Mesendoderm (in vitro differentiated cells): ENCODE data around the gene REEP6.
"Not testable (repeated sequence)": the region's sequence is repeated elsewhere in the genome, so short reads cannot be mapped to it uniquely, and the experiment has no call there.

Experiments
- DNase-seq: peaks from one replicate; pipeline ENCODE4 v3.0.0; 2013
- H2AK5ac ChIP-seq: 2 replicates; pipeline ENCODE4 v1.6.1; 2013; ENCODE audit warnings: low read length, inconsistent platforms
- H2BK120ac ChIP-seq: 2 replicates; pipeline ENCODE4 v1.6.1; 2013; ENCODE audit warnings: low read depth, mild to moderate bottlenecking, low read length, moderate library complexity, mixed read lengths
- H2BK15ac ChIP-seq: replicated peaks from 2 replicates; pipeline ENCODE4 v1.6.1; 2013; ENCODE audit warnings: low read depth, mild to moderate bottlenecking, moderate library complexity
- H2BK5ac ChIP-seq: 2 replicates; pipeline ENCODE4 v1.6.1; 2013; ENCODE audit warnings: low read length, inconsistent platforms
- H3K18ac ChIP-seq: 2 replicates; pipeline ENCODE4 v1.6.1; 2013; ENCODE audit warnings: mild to moderate bottlenecking, low read length, mixed read lengths
- H3K23ac ChIP-seq: one replicate; pipeline ENCODE4 v1.6.1; 2013; ENCODE audit warnings: low read length
- H3K27ac ChIP-seq: 2 replicates; pipeline ENCODE4 v1.5.1; 2013; ENCODE audit warnings: low read depth, mild to moderate bottlenecking, inconsistent platforms, low read length, moderate library complexity
- H3K27me3 ChIP-seq: 2 replicates; pipeline ENCODE4 v1.6.1; 2013; ENCODE audit warnings: low read length, control low read depth, mild to moderate bottlenecking, inconsistent platforms; ENCODE audit not compliant: insufficient read depth, poor library complexity
- H3K36me3 ChIP-seq: 2 replicates; pipeline ENCODE4 v1.6.1; 2013; ENCODE audit warnings: low read length, inconsistent platforms; ENCODE audit not compliant: control insufficient read depth, insufficient read depth
- H3K4ac ChIP-seq: one replicate; pipeline ENCODE4 v1.6.1; 2013; ENCODE audit warnings: low read depth, mild to moderate bottlenecking, low read length, moderate library complexity
- H3K4me1 ChIP-seq: 2 replicates; pipeline ENCODE4 v1.6.1; 2013; ENCODE audit warnings: low read depth, low read length, inconsistent platforms; ENCODE audit not compliant: control insufficient read depth
- H3K4me2 ChIP-seq: 2 replicates; pipeline ENCODE4 v1.6.1; 2013; ENCODE audit warnings: low read length
- H3K4me3 ChIP-seq: 2 replicates; pipeline ENCODE4 v1.5.1; 2013; ENCODE audit warnings: mild to moderate bottlenecking, low read length
- H3K56ac ChIP-seq: one replicate; pipeline ENCODE4 v1.6.1; 2013; ENCODE audit warnings: low read length
- H3K79me1 ChIP-seq: 2 replicates; pipeline ENCODE4 v1.6.1; 2013; ENCODE audit warnings: low read length, inconsistent platforms
- H3K79me2 ChIP-seq: 2 replicates; pipeline ENCODE4 v1.6.1; 2013; ENCODE audit warnings: mild to moderate bottlenecking, low read length; ENCODE audit not compliant: control insufficient read depth, insufficient read depth
- H3K9ac ChIP-seq: 2 replicates; pipeline ENCODE4 v1.6.1; 2013; ENCODE audit warnings: low read length, inconsistent platforms
- H4K5ac ChIP-seq: one replicate; pipeline ENCODE4 v1.6.1; 2013; ENCODE audit warnings: low read length
- H4K8ac ChIP-seq: one replicate; pipeline ENCODE4 v1.6.1; 2013; ENCODE audit warnings: low read depth, mild to moderate bottlenecking, control low read depth, low read length, moderate library complexity
- WGBS: extraction: QIAGEN DNeasy Blood & Tissue Kit; methylation state at CpG from one replicate; pipeline ENCODE4 v1.1.7; 2013; ENCODE audit warnings: low lambda C conversion rate, missing lambda C conversion rate; ENCODE audit not compliant: insufficient coverage; ENCODE audit errors: extremely low coverage; 5-methylcytosine and 5-hydroxymethylcytosine counted together

Gene REEP6

DNA sequence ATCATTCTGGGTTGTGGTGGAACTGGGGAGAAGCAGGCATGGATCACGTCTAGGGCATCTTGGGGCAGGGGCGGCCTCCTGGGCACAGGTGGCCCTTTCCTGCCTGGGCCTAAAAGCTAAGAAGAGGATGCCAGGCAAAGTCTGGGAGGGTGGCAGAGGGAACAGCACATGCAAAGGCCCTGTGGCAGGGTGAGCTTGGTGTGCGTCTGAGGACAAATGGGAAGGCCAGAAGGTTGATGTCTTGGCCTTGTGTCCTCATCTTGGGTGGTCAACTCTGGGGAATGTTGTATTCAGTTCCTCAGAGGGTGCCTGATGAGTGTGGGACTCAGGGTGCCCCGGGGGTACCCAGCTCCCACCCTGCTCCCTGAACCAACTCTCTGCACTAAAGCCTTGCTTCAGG, 27.5 kb downstream of the REEP6 start:
- Histone ChIP-seq H4K8ac (no peak overlapping the region), H3K4me3 (no peak overlapping the region), H2BK15ac (no peak overlapping the region), H2AK5ac (no peak overlapping the region), H2BK120ac (no peak overlapping the region), H3K4me2 (no peak overlapping the region), H3K9ac (no peak overlapping the region), H3K79me2 (no peaks in the 10 kb centered on the region), H3K79me1 (no peaks in the 10 kb centered on the region), H3K27me3 (peaks cover 4% of the 10 kb centered on the region), H4K5ac (no peak overlapping the region), H3K4me1 (no peaks in the 10 kb centered on the region), H2BK5ac (no peak overlapping the region), H3K18ac (no peak overlapping the region), H3K36me3 (no peaks in the 10 kb centered on the region), H3K56ac (no peak overlapping the region), H3K23ac (no peak overlapping the region), H3K27ac (no peak overlapping the region), H3K4ac (no peak overlapping the region)
- WGBS = no CpG with 5 or more reads among the region's 4 CpGs
- no peak for DNase-seq

- H3K27me3 ChIP-seq, H3K4me3 ChIP-seq, H3K27ac ChIP-seq, H4K8ac ChIP-seq, H2BK120ac ChIP-seq, H4K5ac ChIP-seq, H3K79me2 ChIP-seq, H3K36me3 ChIP-seq, H3K4me1 ChIP-seq, H2BK15ac ChIP-seq, H3K23ac ChIP-seq, H3K18ac ChIP-seq, DNase-seq, H3K56ac ChIP-seq, H3K9ac ChIP-seq, H2AK5ac ChIP-seq, H2BK5ac ChIP-seq, H3K79me1 ChIP-seq, H3K4me2 ChIP-seq, H3K4ac ChIP-seq: not testable (repeated sequence)
- no CpG with 5 or more reads among the region's 8 CpGs for WGBS
Observed at GRCh38 chr19:1519802-1520201, 28.8 kb downstream of the REEP6 start.

GRCh38 chr19:1520203-1520780, 29.3 kb downstream of the REEP6 start:
- Histone ChIP-seq H4K8ac (no peak overlapping the region), H3K23ac (no peak overlapping the region), H3K4me3 (no peak overlapping the region), H3K56ac (no peak overlapping the region), H2BK15ac (no peak overlapping the region), H3K79me1 (no peaks in the 10 kb centered on the region), H3K27ac (no peak overlapping the region), H3K27me3 (peaks cover 9% of the 10 kb centered on the region), H2AK5ac (no peak overlapping the region), H3K4me1 (no peaks in the 10 kb centered on the region), H3K36me3 (no peaks in the 10 kb centered on the region), H2BK120ac (no peak overlapping the region), H3K79me2 (no peaks in the 10 kb centered on the region), H3K4ac (no peak overlapping the region), H2BK5ac (no peak overlapping the region), H4K5ac (no peak overlapping the region), H3K4me2 (no peak overlapping the region), H3K9ac (no peak overlapping the region), H3K18ac (no peak overlapping the region)
- no peak for DNase-seq
- WGBS = no CpG with 5 or more reads among the region's 17 CpGs

DNA sequence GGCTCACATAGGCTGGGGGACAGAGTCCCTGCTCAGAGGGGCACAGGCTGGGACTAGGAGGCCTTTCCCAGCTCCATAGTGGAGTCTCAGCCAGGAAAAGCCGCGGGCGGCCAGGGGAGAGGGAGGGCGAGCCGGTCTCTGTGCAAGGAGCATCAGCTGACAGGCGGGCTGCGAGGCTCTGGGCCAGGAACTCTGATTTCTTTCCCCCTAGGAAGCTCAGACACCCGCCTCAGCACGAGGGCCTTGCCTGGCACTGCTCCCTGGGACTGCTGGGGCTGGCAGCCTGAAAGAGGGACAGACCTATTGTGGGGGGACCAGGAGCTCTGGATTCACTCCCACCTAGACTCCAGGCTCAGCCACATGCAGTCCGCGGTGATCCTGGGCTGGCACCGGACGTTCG, 30.7 kb downstream of the REEP6 start:
- Histone ChIP-seq H3K4ac (no peak overlapping the region), H4K8ac (no peak overlapping the region), H2BK15ac (no peak overlapping the region), H3K79me2 (no peaks in the 10 kb centered on the region), H2BK120ac (no peak overlapping the region), H3K4me1 (no peaks in the 10 kb centered on the region), H3K79me1 (no peaks in the 10 kb centered on the region), H3K23ac (no peak overlapping the region), H3K9ac (no peak overlapping the region), H2BK5ac (no peak overlapping the region), H3K56ac (no peak overlapping the region), H3K4me3 (no peak overlapping the region), H3K27ac (no peak overlapping the region), H3K27me3 (peaks cover 9% of the 10 kb centered on the region), H3K18ac (no peak overlapping the region), H4K5ac (no peak overlapping the region), H3K4me2 (no peak overlapping the region), H2AK5ac (no peak overlapping the region), H3K36me3 (no peaks in the 10 kb centered on the region)
- no CpG with 5 or more reads among the region's 14 CpGs for WGBS
- no peak for DNase-seq

DNA sequence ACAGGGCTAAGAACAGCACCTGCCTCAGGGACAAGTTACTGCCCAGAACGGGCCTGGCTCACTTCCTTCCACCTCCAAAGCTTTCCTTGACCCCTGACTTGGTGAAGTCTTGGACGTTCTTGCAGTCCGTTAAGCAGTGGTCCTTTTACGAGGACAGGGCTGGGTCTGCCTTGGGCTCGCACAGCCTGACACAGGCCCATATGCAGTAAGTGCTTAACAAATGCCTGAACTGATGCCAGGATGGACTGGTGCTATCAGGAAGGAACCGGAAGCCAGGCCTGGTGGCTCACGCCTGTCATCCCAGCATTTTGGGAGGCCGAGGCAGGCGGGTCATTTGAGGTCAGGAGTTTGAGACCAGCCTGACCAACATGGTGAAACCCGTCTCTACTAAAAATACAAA, 31.1 kb downstream of the REEP6 start:
- H2BK120ac ChIP-seq = no peak overlapping the region
- H3K56ac ChIP-seq = no peak overlapping the region
- no peak overlapping the region for H4K5ac ChIP-seq
- no peak overlapping the region for H3K18ac ChIP-seq
- no peak overlapping the region for H3K4me2 ChIP-seq
- no peaks in the 10 kb centered on the region for H3K36me3 ChIP-seq
- no peaks in the 10 kb centered on the region for H3K79me2 ChIP-seq
- peaks cover 9% of the 10 kb centered on the region for H3K27me3 ChIP-seq
- H3K4me1 ChIP-seq = no peaks in the 10 kb centered on the region
- H4K8ac ChIP-seq = no peak overlapping the region
- no peak overlapping the region for H3K23ac ChIP-seq
- WGBS = no CpG with 5 or more reads among the region's 10 CpGs
- H2BK5ac ChIP-seq = no peak overlapping the region
- no peak overlapping the region for H2BK15ac ChIP-seq
- H3K9ac ChIP-seq = no peak overlapping the region
- no peak overlapping the region for H2AK5ac ChIP-seq
- H3K27ac ChIP-seq = no peak overlapping the region
- H3K4ac ChIP-seq = no peak overlapping the region
- DNase-seq = no peak
- no peaks in the 10 kb centered on the region for H3K79me1 ChIP-seq
- H3K4me3 ChIP-seq = no peak overlapping the region

DNA sequence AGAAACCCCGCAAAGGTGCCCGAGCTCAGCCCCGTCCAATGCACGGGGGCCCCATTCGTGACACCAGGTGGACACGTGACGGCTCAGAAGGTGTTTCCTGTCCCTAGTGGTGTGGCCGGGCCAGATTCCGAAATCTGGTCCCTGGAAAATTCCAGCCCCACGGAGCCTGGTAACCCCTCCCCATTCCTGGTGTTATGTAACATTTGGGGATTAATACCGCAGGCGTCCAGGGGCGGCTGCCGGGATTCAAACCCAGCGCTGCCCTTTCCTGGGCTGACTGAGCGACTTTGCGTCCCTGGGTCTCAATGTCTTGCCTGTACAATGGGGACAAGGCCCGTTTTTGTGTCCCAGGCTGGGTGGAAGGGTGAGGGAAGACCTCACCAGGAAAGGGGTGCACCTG, 31.9 kb downstream of the REEP6 start:
- H4K8ac ChIP-seq = no peak overlapping the region
- no peaks in the 10 kb centered on the region for H3K79me1 ChIP-seq
- no peak overlapping the region for H3K18ac ChIP-seq
- H3K9ac ChIP-seq = no peak overlapping the region
- no peak overlapping the region for H2BK120ac ChIP-seq
- no peak overlapping the region for H3K56ac ChIP-seq
- DNase-seq = no peak
- WGBS = no CpG with 5 or more reads among the region's 18 CpGs
- no peak overlapping the region for H3K4me3 ChIP-seq
- H3K4me1 ChIP-seq = no peaks in the 10 kb centered on the region
- H3K27ac ChIP-seq = no peak overlapping the region
- no peak overlapping the region for H2BK5ac ChIP-seq
- no peaks in the 10 kb centered on the region for H3K36me3 ChIP-seq
- peaks cover 9% of the 10 kb centered on the region for H3K27me3 ChIP-seq
- H3K4ac ChIP-seq = no peak overlapping the region
- H4K5ac ChIP-seq = no peak overlapping the region
- H2AK5ac ChIP-seq = no peak overlapping the region
- H3K23ac ChIP-seq = no peak overlapping the region
- H3K4me2 ChIP-seq = no peak overlapping the region
- no peaks in the 10 kb centered on the region for H3K79me2 ChIP-seq
- H2BK15ac ChIP-seq = no peak overlapping the region
